ENCODE measurements around the gene XRN1.
"Not testable (repeated sequence)": the region's sequence is repeated elsewhere in the genome, so short reads cannot be mapped to it uniquely, and the experiment has no call there.

The XRN1 gene

DNA sequence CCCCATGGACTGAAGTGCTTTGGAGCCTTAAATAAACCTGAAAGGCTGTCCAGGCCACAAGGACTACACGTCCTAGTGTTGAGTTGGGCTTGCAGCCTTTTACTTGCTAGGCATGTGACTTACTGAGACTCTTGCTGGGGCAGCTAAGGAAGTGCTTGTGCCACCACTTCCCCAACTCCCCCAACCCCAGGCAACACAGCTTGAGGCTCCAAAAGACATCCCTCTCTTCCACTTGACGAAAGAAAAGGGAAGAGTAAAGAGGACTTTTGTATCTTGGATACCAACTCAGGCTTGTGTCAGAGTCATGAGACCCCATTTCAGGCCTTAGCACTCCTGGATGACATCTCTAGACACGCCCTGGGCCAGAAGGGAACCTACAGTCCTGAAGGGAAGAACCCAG is 109.8 kb downstream of the XRN1 start:
- in situ Hi-C loops (cut with HindIII; ENCODE audit: low sequenced_read_pairs), result no loop called here

DNA sequence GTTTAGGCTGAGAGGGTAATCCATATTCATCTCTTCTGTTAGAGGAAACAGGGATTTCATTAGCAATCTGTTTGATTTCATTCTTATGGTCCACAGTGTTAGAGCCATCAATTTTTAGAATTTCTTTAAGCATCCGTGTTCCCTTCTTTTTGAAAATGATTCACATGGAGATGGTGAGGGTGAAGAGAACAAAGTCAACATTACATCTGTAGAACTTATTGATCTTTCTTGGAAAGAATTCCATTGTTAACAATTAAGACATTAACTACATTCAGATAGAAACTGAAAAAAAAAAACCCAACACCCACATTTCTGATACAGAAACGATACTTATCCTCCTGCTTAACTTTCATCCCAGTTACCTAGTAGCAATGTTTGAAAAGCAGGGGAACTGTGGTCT is 115.4 kb downstream of the XRN1 start:
- in situ Hi-C loops (cut with HindIII; ENCODE audit: low sequenced_read_pairs), result no loop called here

DNA sequence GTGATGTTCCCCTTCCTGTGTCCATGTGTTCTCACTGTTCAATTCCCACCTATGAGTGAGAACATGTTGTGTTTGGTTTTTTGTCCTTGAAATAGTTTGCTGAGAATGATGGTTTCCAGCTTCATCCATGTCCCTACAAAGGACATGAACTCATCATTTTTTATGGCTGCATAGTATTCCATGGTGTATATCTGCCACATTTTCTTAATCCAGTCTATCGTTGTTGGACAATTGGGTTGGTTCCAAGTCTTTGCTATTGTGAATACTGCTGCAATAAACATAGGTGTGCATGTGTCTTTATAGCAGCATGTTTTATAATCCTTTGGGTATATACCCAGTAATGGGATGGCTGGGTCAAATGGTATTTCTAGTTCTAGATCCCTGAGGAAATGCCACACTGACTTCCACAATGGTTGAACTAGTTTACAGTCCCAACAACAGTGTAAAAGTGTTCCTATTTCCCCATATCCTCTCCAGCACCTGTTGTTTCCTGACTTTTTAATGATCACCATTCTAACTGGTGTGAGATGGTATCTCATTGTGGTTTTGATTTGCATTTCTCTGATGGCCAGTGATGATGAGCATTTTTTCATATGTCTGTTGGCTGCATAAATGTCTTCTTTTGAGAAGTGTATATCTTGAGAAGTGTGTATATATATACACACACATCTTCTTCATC is 123.4 kb downstream of the XRN1 start:
- in situ Hi-C loops (cut with HindIII; ENCODE audit: low sequenced_read_pairs), result not testable (repeated sequence)

DNA sequence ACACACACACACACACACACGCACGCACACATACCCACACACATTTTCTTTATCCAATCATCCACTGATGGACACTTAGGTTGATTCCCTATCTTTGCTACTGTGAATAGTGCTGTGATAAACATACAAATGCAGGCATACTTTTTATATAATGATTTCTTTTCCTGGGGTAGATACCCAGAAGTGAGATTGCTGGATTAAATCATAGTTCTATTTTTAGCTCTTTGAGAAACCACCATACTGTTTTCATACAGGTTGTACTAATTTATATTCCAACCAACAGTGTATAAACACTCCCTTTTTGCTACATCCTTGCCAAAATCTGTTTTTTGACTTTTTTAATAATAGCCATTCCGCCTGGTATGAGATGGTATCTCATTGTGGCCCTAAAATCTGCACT is 127.9 kb downstream of the XRN1 start:
- in situ Hi-C loops (cut with HindIII; ENCODE audit: low sequenced_read_pairs), result no loop called here

DNA sequence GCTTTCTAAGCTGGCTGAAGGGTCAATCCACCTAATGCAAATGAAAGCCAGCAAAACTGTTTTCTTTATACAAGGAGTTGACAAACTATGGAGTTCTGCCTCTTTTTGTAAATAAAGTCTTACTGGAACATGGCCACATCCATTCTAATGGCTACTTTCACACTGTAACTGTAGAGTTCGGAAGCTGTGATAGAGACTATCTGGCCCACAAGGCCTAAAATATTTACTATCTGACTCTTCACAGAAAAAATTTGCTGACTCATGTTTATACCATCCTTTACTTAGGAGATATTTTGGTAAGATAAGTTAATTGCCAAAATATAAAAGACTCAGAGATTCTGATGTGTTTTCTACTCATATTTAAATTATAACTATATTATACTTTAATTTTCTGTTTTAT is 128.7 kb downstream of the XRN1 start:
- in situ Hi-C loops (cut with HindIII; ENCODE audit: low sequenced_read_pairs), result no loop called here

- in situ Hi-C loops (cut with HindIII; ENCODE audit: low sequenced_read_pairs), result no loop called here
Measured at GRCh38 chr3:142318331-142318730, 129.5 kb downstream of the XRN1 start.

DNA sequence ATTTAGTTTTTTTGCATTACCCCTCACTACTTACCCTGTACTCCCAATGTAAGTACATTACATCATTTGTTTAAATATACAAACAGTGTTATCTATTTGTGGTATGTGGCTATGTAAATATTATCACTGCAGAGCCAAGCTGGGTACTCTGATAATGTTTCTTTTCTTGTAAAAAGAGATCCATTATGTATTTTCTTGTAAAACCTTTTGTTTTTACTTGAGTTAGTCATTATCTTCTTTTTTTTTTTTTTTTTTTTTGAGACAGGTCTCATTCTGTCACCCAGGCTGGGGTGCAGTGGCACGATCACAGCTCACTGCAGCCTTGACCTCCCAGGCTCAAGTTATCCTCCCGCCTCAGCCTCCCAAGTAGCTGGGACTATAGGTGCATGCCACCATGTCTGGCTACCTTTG is 131.9 kb downstream of the XRN1 start:
- in situ Hi-C loops (cut with HindIII; ENCODE audit: low sequenced_read_pairs), result not testable (repeated sequence)

DNA sequence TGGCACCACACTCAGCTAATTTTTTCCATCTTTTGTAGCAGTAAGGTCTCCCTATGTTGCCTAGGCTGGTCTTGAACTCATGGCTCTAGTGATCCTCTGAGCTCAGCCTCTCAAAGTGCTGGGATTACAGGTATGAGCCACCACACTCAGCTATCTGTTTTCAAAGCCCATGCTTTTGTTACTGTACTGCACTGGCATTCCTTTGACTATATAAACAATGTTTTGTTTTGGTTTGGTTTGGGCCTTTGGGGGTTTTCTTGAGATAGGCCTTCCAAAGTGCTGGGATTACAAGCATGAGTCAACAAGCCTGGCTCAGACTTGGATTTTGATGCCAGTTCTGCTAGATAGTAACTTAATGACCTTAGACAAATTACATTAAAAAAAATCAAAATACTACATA is 132.8 kb downstream of the XRN1 start:
- in situ Hi-C loops (cut with HindIII; ENCODE audit: low sequenced_read_pairs), result no loop called here

DNA sequence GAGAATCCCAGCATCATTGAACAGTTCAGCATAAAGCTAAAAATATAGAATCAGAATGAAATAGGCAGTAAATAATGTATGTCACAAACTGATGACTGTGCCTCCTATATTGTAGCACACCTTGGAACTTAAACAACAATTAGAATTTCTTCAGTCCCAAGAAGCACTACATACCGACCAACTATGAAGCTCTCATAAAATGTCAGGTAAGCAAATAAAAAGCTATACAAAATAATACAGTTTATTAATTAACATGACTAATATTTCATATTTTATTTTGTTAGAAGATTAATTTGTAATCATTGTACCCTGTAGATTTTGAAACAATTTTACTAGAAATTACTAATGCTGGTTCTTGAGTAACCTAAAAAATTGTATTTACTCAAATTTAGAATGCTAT is 137.4 kb downstream of the XRN1 start:
- in situ Hi-C loops (cut with HindIII; ENCODE audit: low sequenced_read_pairs), result no loop called here

DNA sequence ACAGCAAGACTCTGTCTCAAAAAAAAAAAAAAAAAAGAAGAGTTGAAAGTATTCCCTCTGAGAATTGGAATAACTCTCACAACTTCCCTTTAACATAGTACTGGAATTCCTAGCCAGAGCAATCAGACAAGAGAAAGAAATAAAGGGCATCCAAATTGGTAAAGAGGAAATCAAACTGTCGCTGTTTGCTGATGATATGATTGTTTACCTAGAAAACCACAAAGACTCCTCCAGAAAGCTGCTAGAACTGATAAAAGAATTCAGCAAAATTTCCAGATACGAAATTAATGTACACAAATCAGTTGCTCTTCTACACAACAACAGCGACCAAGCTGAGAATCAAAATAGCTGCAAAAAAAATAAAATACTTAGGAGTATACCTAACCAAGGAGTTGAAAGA is 145.0 kb downstream of the XRN1 start:
- in situ Hi-C loops (cut with HindIII; ENCODE audit: low sequenced_read_pairs), result not testable (repeated sequence)

- in situ Hi-C loops (cut with HindIII; ENCODE audit: low sequenced_read_pairs), result no loop called here
Measured at GRCh38 chr3:142298626-142299025, 149.2 kb downstream of the XRN1 start.

- in situ Hi-C loops (cut with HindIII; ENCODE audit: low sequenced_read_pairs), result no loop called here
Measured at GRCh38 chr3:142296507-142296906, 151.3 kb downstream of the XRN1 start.

- in situ Hi-C loops (cut with HindIII; ENCODE audit: low sequenced_read_pairs), result no loop called here
Measured at GRCh38 chr3:142287866-142288638, 159.8 kb downstream of the XRN1 start.

DNA sequence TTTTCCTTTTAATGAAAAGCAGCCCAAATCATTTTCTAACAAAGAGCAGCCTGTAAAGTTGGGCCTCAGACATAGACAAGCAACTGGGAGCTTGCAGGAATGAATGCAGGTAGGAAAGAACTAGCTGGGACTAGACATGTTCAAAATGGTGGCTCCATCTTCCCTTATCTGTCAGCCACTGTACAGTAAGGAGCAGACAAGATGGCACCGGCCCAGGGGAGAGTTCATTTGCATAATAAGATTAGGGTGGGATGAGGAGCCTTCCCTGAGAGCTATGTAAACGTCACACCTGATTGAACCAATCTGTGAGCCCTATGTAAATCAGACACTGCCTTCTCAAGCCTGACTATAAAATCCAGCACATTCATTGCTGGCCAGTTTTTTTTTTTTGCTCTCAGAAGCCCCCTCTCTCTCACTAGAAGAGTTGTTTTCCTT is 162.7 kb downstream of the XRN1 start:
- in situ Hi-C loops (cut with HindIII; ENCODE audit: low sequenced_read_pairs), result no loop called here

DNA sequence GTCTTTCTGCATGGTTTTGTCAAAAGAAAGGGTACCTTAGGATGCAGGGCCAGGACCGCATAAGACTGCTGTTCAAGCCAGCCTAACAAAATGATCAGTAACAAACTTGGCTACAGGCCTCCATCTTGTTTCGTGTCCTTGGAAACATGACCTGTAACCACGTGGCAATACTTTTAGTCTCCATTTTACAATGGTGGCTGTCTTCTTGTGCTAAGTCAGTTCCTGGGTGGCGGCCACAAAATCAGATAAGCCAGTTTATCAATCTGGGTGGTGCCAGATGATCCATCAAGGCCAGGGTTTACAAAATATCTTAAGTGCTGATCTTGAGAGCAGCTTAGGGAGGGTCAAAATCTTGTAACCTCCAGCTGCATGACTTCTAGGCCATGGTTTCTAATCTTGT is 165.3 kb downstream of the XRN1 start:
- in situ Hi-C loops (cut with HindIII; ENCODE audit: low sequenced_read_pairs), result no loop called here

GRCh38 chr3:142281474-142281873 is 166.4 kb downstream of the XRN1 start:
- in situ Hi-C loops (cut with HindIII; ENCODE audit: low sequenced_read_pairs), result no loop called here

DNA sequence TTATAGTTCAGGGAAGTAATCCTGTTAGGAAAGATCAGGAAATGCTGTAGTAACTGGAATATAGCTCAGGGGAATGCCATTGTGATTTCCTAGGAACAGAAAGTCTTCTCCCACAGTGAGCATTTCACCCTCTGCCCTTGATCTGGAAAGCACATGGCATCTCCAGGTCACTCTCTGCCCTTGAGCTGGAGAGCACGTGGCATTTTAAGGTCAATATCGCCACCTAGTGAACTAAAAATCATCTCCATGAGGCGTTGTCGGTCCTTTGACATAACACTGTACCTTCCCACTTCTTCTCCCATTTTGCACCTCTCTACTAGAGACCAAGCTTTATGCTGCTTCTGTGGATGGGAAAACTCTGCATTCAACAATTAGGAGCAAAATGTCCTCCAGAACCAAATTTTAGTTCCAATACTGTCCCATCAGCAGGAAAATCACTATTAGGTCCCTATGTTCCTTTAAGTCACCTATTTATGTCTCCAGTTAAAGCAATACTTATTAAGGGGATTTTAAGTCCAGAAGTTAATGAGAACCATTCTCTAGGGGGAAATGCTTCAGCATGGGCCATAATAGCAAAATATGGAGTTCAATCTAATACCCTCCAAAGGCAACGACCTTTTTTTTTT is 167.8 kb downstream of the XRN1 start:
- in situ Hi-C loops (cut with HindIII; ENCODE audit: low sequenced_read_pairs), result no loop called here

- in situ Hi-C loops (cut with HindIII; ENCODE audit: low sequenced_read_pairs), result no loop called here
Measured at GRCh38 chr3:142278451-142278850, 169.4 kb downstream of the XRN1 start.

DNA sequence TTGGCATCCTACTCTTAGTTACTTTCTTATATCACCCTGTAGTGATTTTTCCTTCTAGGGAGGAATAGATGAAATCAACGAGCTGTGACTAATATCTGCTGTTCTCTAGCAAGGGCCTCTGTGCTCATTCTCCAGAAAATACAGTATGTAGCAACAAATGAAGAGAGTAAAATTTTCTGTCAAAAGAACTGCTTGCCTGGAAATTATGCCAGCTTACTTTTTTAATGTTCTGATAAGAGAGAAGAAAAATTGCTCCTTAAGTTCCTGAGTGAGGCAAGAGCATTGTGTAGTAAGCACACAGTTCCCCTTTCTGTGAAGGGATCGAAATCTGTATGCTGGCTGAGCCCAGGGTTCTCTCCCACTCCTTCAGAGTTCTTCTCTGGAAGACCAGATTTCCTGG is 171.1 kb downstream of the XRN1 start:
- in situ Hi-C loops (cut with HindIII; ENCODE audit: low sequenced_read_pairs), result no loop called here

GRCh38 chr3:142275856-142276255 is 172.0 kb downstream of the XRN1 start:
- in situ Hi-C loops (cut with HindIII; ENCODE audit: low sequenced_read_pairs), result no loop called here

- in situ Hi-C loops (cut with HindIII; ENCODE audit: low sequenced_read_pairs), result no loop called here
Measured at GRCh38 chr3:142274908-142275307, 172.9 kb downstream of the XRN1 start.

- in situ Hi-C loops (cut with HindIII; ENCODE audit: low sequenced_read_pairs), result no loop called here
Measured at GRCh38 chr3:142273501-142273900, 174.3 kb downstream of the XRN1 start.
